CD14-positive monocyte (primary cell): ENCODE data around the gene UVRAG. TPM values are rescaled to one million over a fixed set of nuclear protein-coding genes. Genes with fewer than 3 reads are reported as not detected.
A peak's percentile ranks its signal among the peaks of the same experiment; 100 is the strongest.

Experiments used
- DNase-seq, 3 donors: peaks; one replicate each; pipeline ENCODE4 v3.0.0-alpha.2; 2011 to 2022
- H2AFZ ChIP-seq: 2 replicates; pipeline ENCODE4 v1.6.0; 2012; ENCODE audit warnings: mild to moderate bottlenecking, low read depth, low read length, inconsistent platforms; ENCODE audit not compliant: insufficient read depth, poor library complexity, severe bottlenecking
- H3K27ac ChIP-seq, 2 donors: 1 replicate in 1 of 2; 2 replicates in 1 of 2; pipeline ENCODE4 v1.5.1; 2012 to 2013; ENCODE audit warnings: low read length in 2 of 2, control low read depth in 1 of 2, inconsistent platforms in 1 of 2, low read depth in 1 of 2, mild to moderate bottlenecking in 1 of 2
- H3K27me3 ChIP-seq, 2 donors: one replicate each; pipeline versions ENCODE4 v1.6.0 to v1.6.1; 2011 to 2013; ENCODE audit warnings: low read length in 2 of 2; ENCODE audit not compliant: control insufficient read depth in 2 of 2, insufficient read depth in 2 of 2
- H3K36me3 ChIP-seq, 2 donors: replicated peaks in 1 of 2; 1 replicate in 1 of 2; 2 replicates in 1 of 2; pipeline versions ENCODE4 v1.5.1 to v1.6.1; 2012 to 2013; ENCODE audit warnings: low read length in 2 of 2, control low read depth in 1 of 2, inconsistent platforms in 1 of 2, mild to moderate bottlenecking in 1 of 2; ENCODE audit not compliant: insufficient read depth in 2 of 2, control insufficient read depth in 1 of 2
- H3K4me1 ChIP-seq, 2 donors: 1 replicate in 1 of 2; 2 replicates in 1 of 2; pipeline versions ENCODE4 v1.5.1 to v1.6.1; 2012 to 2013; ENCODE audit warnings: low read length in 2 of 2, control low read depth in 1 of 2, inconsistent platforms in 1 of 2, mild to moderate bottlenecking in 1 of 2, moderate library complexity in 1 of 2; ENCODE audit not compliant: insufficient read depth in 2 of 2, control insufficient read depth in 1 of 2
- H3K4me2 ChIP-seq: replicated peaks from 2 replicates; pipeline ENCODE3; 2012; ENCODE audit warnings: low read length, moderate library complexity, mild to moderate bottlenecking; ENCODE audit not compliant: poor library complexity, severe bottlenecking; ENCODE audit errors: extremely low read depth
- H3K4me3 ChIP-seq, 3 experiments: fragments of 200-600 bp in 1 of 3; sonication (generic) in 1 of 3; replicated peaks in 1 of 3; 1 replicate in 2 of 3; 2 replicates in 1 of 3; pipeline ENCODE4 v1.5.1; 2011 to 2013; ENCODE audit warnings: low read length in 3 of 3, mild to moderate bottlenecking in 3 of 3, control low read depth in 2 of 3, low read depth in 2 of 3, inconsistent platforms in 1 of 3, moderate library complexity in 1 of 3
- H3K79me2 ChIP-seq: 2 replicates; pipeline ENCODE4 v1.6.0; 2012; ENCODE audit warnings: mild to moderate bottlenecking, control low read depth, inconsistent platforms, low read length, moderate library complexity; ENCODE audit not compliant: insufficient read depth
- H3K9ac ChIP-seq: 2 replicates; pipeline ENCODE4 v1.6.0; 2017; ENCODE audit warnings: low read length, mild to moderate bottlenecking; ENCODE audit not compliant: insufficient read depth, poor library complexity, severe bottlenecking
- H3K9me3 ChIP-seq, 2 donors: replicated peaks in 1 of 2; 1 replicate in 1 of 2; 2 replicates in 1 of 2; pipeline versions ENCODE4 v1.5.1 to v1.6.1; 2012 to 2013; ENCODE audit warnings: low read length in 2 of 2, control low read depth in 1 of 2; ENCODE audit not compliant: control insufficient read depth in 1 of 2, insufficient read depth in 1 of 2
- H4K20me1 ChIP-seq: 2 replicates; pipeline ENCODE4 v1.6.0; 2012; ENCODE audit warnings: mild to moderate bottlenecking, low read length, control low read depth, moderate library complexity; ENCODE audit not compliant: insufficient read depth
- H3K27ac Mint-ChIP-seq, 7 donors: one replicate each; pipeline ENCODE4 v1.8.0; 2020; ENCODE audit warnings: mild to moderate bottlenecking in 7 of 7, mixed read lengths in 7 of 7, moderate library complexity in 6 of 7, inconsistent platforms in 2 of 7
- H3K27me3 Mint-ChIP-seq, 3 donors: one replicate each; pipeline ENCODE4 v1.8.0; 2021 to 2022; ENCODE audit warnings: low read depth in 3 of 3, mild to moderate bottlenecking in 3 of 3, mixed read lengths in 3 of 3, moderate library complexity in 3 of 3, inconsistent platforms in 1 of 3
- H3K36me3 Mint-ChIP-seq, 2 donors: one replicate each; pipeline ENCODE4 v1.8.0; 2020; ENCODE audit warnings: mixed read lengths in 2 of 2, inconsistent platforms in 1 of 2, mild to moderate bottlenecking in 1 of 2
- H3K4me1 Mint-ChIP-seq: one replicate; pipeline ENCODE4 v1.8.0; 2020; ENCODE audit warnings: mild to moderate bottlenecking, mixed read lengths
- H3K4me3 Mint-ChIP-seq, 2 donors: one replicate each; pipeline ENCODE4 v1.8.0; 2020; ENCODE audit warnings: mild to moderate bottlenecking in 2 of 2, mixed read lengths in 2 of 2, moderate library complexity in 1 of 2
- H3K9me3 Mint-ChIP-seq, 7 donors: one replicate each; pipeline ENCODE4 v1.8.0; 2020 to 2022; ENCODE audit warnings: mixed read lengths in 7 of 7, mild to moderate bottlenecking in 6 of 7, moderate library complexity in 6 of 7, inconsistent platforms in 2 of 7
- WGBS: methylation state at CpG from one replicate; pipeline ENCODE4 v1.1.5; 2013; ENCODE audit warnings: missing lambda C conversion rate; ENCODE audit not compliant: insufficient coverage; 5-methylcytosine and 5-hydroxymethylcytosine counted together
- intact Hi-C, 2 donors: fragments of 100-400 bp; cut with micrococcal nuclease; formaldehyde crosslinking; loops; one replicate each; pipeline versions ENCODE4 v1.15.0 to v1.15.1; 2023
- polyA plus RNA-seq, 3 donors: library from polyadenylated mRNA; depleted of rRNA in 1 of 3; unstranded in 2 of 3; stranded (reverse) in 1 of 3; fragments of 300-500 nt in 2 of 3; fragments of >200 nt in 1 of 3; fragmentation: Illumina TruSeq in 2 of 3; gene quantifications; 1 replicate in 2 of 3; 2 replicates in 1 of 3; pipeline ENCODE4 v1.2.3, GENCODE V29; 2012 to 2021
- TF ChIP-seq, protein P1 (sequence below): fragments of 200-600 bp; IDR thresholded peaks from one replicate; pipeline ENCODE4 v1.8.0; 2022; ENCODE audit warnings: antibody characterized with exemption, mild to moderate bottlenecking

UVRAG gene
- polyA plus RNA-seq, 3 donors = 13.7 to 20.5 (median 20.0) TPM

DNA sequence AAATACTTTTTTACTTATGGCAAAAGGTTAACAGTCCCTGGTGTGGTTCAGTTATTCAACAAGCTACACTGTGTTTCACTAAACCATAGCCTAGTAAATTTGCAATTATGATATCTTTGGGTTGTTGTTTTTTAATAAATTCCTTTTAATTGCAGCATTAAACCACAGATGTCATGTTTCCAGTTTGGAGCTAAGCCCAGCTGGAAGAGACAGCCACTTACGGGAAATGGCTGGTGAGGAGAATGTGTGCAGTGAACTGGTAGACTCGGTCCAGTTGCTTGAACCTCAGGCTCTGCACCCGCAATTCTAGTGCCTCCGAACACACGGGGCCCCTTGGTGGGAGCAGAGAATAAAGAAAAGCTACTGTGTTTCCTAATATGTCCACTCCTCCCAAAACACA is 320.5 kb downstream of the UVRAG start:
- TF ChIP-seq, protein P1, sequence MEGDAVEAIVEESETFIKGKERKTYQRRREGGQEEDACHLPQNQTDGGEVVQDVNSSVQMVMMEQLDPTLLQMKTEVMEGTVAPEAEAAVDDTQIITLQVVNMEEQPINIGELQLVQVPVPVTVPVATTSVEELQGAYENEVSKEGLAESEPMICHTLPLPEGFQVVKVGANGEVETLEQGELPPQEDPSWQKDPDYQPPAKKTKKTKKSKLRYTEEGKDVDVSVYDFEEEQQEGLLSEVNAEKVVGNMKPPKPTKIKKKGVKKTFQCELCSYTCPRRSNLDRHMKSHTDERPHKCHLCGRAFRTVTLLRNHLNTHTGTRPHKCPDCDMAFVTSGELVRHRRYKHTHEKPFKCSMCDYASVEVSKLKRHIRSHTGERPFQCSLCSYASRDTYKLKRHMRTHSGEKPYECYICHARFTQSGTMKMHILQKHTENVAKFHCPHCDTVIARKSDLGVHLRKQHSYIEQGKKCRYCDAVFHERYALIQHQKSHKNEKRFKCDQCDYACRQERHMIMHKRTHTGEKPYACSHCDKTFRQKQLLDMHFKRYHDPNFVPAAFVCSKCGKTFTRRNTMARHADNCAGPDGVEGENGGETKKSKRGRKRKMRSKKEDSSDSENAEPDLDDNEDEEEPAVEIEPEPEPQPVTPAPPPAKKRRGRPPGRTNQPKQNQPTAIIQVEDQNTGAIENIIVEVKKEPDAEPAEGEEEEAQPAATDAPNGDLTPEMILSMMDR = no peak
- Mint-ChIP-seq H3K9me3 (no peaks in the 10 kb centered on the region), H3K27me3 (no peaks in the 10 kb centered on the region), H3K4me3 (no peak overlapping the region), H3K36me3 (peaks cover 35 to 50% of the 10 kb centered on the region in 2 donors), H3K4me1 (peaks cover 19% of the 10 kb centered on the region), H3K27ac (no peak overlapping the region)
- WGBS = 100% methylated on average over 1 of the region's 5 CpGs
- Histone ChIP-seq H3K27ac (no peak overlapping the region), H3K4me2 (no peak overlapping the region), H3K4me3 (no peak overlapping the region), H3K4me1 (peaks cover 12 to 16% of the 10 kb centered on the region in 2 donors), H3K9me3 (no peaks in the 10 kb centered on the region), H3K27me3 (no peaks in the 10 kb centered on the region), H4K20me1 (peaks cover 12% of the 10 kb centered on the region), H3K79me2 (no peaks in the 10 kb centered on the region), H3K36me3 (peaks cover 19 to 75% of the 10 kb centered on the region in 2 donors), H3K9ac (no peak overlapping the region), H2AFZ (no peak overlapping the region)
- intact Hi-C loops = no loop called here
- no peak for DNase-seq

DNA sequence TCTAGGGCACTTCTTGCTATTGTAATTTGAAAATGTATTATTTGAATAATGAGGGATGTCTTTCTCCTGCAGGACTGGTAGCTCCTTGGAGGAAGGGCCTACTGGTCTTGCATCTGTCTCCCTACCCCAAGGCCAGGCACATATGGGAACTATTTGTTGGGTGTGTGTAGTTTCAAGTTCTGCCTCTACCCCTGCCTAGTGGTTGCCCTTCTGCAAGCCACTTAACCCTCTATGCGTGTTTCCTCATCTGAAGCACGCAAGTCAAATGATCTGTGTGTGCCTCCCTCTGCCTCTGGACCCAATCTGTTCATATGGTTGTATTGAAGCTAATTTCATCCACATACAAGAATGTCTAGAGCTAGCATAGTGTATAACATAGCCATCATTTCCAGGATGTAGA is 324.3 kb downstream of the UVRAG start:
- Histone ChIP-seq H3K4me3 (no peak overlapping the region), H2AFZ (no peak overlapping the region), H3K4me1 (peaks cover 12 to 16% of the 10 kb centered on the region in 2 donors), H3K27me3 (no peaks in the 10 kb centered on the region), H3K9ac (no peak overlapping the region), H3K4me2 (no peak overlapping the region), H3K79me2 (no peaks in the 10 kb centered on the region), H4K20me1 (peaks cover 12% of the 10 kb centered on the region), H3K36me3 (peaks cover 42 to 78% of the 10 kb centered on the region in 2 donors), H3K9me3 (no peaks in the 10 kb centered on the region), H3K27ac (peak overlapping the region in 1 of 2 donors; percentile 30)
- Mint-ChIP-seq H3K36me3 (peaks cover 47 to 59% of the 10 kb centered on the region in 2 donors), H3K27me3 (no peaks in the 10 kb centered on the region), H3K9me3 (peaks cover 0 to 2% (median 0%) of the 10 kb centered on the region in 7 donors), H3K4me3 (no peak overlapping the region), H3K4me1 (peaks cover 19% of the 10 kb centered on the region), H3K27ac (peak overlapping the region in 3 of 7 donors; percentile 47 to 74 (median 58))
- DNase-seq = peak in 1 of 3 donors; percentile 4
- WGBS = no CpG with 5 or more reads among the region's 2 CpGs
- TF ChIP-seq, protein P1 = no peak
- intact Hi-C loops = no loop called here
